ENCODE data around the gene ATRN.

GRCh38 chr20:3592931-3593330, 122.1 kb downstream of the ATRN start:
- no peak for TF ChIP-seq CTCF (IDR thresholded peaks at IDR 0.05)
- TF ChIP-seq EZH2 (IDR thresholded peaks at IDR 0.05; ENCODE audit: borderline replicate concordance, insufficient read depth, low read depth, low read length, poor library complexity, severe bottlenecking): no peak

Measured in B cell (primary cell).